Memory B cell (primary cell): ENCODE data around the gene SH3TC1.

Experiments
- ATAC-seq: fragments of 150-1000 bp; cut with Tn5 transposase; 2 replicates; pipeline ENCODE4 v1.10.0; 2021; ENCODE audit warnings: low read depth, mild to moderate bottlenecking, moderate library complexity
- DNase-seq, 2 donors: peaks; one replicate each; pipeline ENCODE4 v3.0.0; 2022; ENCODE audit warnings: low spot score in 2 of 2
- H3K27ac Mint-ChIP-seq: one replicate; pipeline ENCODE4 v1.8.0; 2022; ENCODE audit warnings: mild to moderate bottlenecking, moderate library complexity, mixed read lengths
- H3K27me3 Mint-ChIP-seq: one replicate; pipeline ENCODE4 v1.8.0; 2022; ENCODE audit warnings: mixed read lengths
- H3K36me3 Mint-ChIP-seq: one replicate; pipeline ENCODE4 v1.8.0; 2022; ENCODE audit warnings: mild to moderate bottlenecking, mixed read lengths
- H3K4me1 Mint-ChIP-seq: one replicate; pipeline ENCODE4 v1.8.0; 2022; ENCODE audit warnings: mixed read lengths
- H3K4me3 Mint-ChIP-seq: one replicate; pipeline ENCODE4 v1.8.0; 2022; ENCODE audit warnings: mild to moderate bottlenecking, moderate library complexity, mixed read lengths
- H3K9me3 Mint-ChIP-seq: one replicate; pipeline ENCODE4 v1.8.0; 2022; ENCODE audit warnings: mixed read lengths

SH3TC1 gene

DNA sequence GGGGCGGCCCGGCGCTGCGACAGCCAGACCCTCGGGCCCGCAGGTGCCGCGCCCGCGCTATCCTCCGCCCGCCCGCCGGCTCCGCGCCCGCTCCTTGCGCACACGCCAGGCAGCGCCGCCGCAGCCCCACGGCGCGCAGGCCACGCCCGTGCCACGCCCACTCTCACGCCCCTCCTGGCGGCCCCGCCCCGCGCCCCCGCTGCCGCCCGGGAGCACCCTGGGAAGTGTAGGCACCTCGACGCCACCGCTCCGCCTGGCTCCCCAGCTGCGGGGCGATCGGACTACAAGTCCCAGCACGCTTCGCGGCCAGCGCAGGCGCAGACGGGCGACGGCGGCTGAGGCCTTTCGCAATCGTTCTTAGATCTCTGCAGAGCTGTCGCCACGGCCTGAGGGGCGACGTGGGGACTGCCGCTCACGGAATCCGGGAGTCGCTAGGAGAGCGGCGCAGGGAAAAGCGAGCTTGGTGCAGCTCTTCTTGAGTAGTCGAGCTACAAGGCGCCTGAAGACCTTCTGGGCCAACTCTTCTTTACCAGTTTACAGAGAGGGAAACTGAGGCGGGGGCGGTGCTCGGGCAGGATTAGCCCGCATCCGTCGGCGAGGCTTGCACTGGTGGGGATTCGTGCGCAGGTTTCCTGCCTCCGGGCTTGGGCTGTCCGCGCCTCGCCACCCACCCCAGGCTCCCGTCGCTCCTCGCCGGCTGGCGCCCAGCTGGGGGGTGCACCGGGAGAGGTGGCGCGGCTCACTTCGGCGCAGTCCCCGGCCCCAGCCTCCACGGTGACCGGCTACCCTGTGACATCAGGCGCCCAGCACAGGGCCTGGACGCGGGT, 40.2 kb upstream of the SH3TC1 start, which contains the start of gene ABLIM2:
ABLIM2 (minus strand) TSS at position 104 of the 827 bp plus-strand sequence. CDS start 124 bp downstream, outside the sequence.
- Mint-ChIP-seq H3K4me1 (peaks cover 21% of the 10 kb centered on the region), H3K27me3 (peaks cover 1% of the 10 kb centered on the region), H3K27ac (peak within 1 kb of the TSS; percentile 86), H3K4me3 (peak within 1 kb of the TSS; percentile 96), H3K36me3 (no peaks in the 10 kb centered on the region), H3K9me3 (no peaks in the 10 kb centered on the region)
- ATAC-seq = peak; percentile 92
- DNase-seq = peak; percentile 99 to 100

GRCh38 chr4:8159537-8160232, 39.4 kb upstream of the SH3TC1 start:
- Mint-ChIP-seq H3K36me3 (no peaks in the 10 kb centered on the region), H3K27ac (no peak overlapping the region), H3K9me3 (no peaks in the 10 kb centered on the region), H3K27me3 (peaks cover 1% of the 10 kb centered on the region), H3K4me3 (peak overlapping the region; percentile 96), H3K4me1 (peaks cover 27% of the 10 kb centered on the region)
- DNase-seq (no peak), ATAC-seq (no peak)

DNA sequence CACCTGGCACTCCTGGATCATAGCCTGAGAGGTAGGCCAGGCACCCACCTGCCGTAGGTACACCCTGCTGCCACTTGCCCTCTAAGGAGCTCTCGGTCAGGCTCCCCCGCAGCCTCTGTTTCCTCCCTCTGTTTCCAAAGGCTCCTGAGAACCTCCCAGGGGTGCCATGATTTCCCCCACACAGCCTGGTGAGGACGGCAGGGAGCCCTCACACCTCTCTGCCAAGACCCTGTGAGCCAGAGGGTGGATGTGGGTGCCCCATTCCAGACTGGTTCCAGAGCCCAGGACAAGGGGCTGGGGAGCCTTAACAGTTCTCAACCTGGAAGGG, 38.9 kb upstream of the SH3TC1 start:
- H3K27me3 Mint-ChIP-seq = peaks cover 1% of the 10 kb centered on the region
- DNase-seq (no peak), ATAC-seq (no peak)
- no peaks in the 10 kb centered on the region for H3K36me3 Mint-ChIP-seq
- H3K27ac Mint-ChIP-seq = no peak overlapping the region
- H3K4me1 Mint-ChIP-seq = peaks cover 31% of the 10 kb centered on the region
- H3K9me3 Mint-ChIP-seq = no peaks in the 10 kb centered on the region
- H3K4me3 Mint-ChIP-seq = peak overlapping the region; percentile 96

DNA sequence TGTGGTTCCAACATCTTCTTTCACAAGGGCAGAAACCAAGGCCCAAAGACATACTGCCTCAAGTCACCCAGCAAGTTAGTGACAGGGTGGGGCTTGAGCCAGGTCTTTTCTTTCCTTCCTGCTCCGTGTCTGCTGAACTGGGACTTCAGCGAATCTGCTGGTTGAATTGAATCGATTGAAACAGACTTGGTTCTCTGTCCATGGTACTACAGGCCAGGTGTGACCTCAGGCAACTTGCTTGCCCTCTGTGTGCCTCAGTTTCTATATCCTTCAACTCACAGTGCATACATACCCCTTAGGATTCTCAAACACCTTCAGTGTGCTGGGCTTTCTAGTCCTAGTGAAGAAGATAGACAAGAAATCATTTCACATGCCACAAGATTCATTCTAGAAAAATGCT, 38.5 kb upstream of the SH3TC1 start:
- Mint-ChIP-seq H3K27ac (no peak overlapping the region), H3K27me3 (peaks cover under 1% of the 10 kb centered on the region), H3K4me3 (peak overlapping the region; percentile 96), H3K36me3 (no peaks in the 10 kb centered on the region), H3K4me1 (peaks cover 31% of the 10 kb centered on the region), H3K9me3 (no peaks in the 10 kb centered on the region)
- DNase-seq (no peak), ATAC-seq (no peak)

DNA sequence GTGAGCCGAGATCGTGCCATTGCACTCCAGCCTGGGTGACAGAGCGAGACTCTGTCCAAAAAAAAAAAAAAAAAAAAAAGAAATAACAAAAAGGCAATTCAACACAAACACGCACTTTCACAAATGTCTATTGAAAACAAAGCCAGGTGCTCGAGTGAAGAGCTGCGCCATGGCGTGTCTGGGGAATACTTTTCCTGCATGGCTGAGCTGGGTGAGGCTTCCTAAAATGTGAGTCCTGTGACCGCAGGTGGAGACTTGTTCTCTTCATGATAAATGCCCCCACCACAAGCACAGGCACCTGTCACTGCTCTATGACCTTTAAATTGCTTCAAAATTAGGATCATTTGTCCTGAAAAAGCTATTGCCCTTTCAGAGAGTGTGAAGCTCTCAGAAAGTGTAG, 36.5 kb upstream of the SH3TC1 start:
- Mint-ChIP-seq H3K36me3 (no peaks in the 10 kb centered on the region), H3K4me1 (peaks cover 45% of the 10 kb centered on the region), H3K9me3 (peaks cover 10% of the 10 kb centered on the region), H3K27me3 (no peaks in the 10 kb centered on the region), H3K4me3 (peak overlapping the region; percentile 22), H3K27ac (peak overlapping the region; percentile 66)
- DNase-seq = peak; percentile 40 to 63
- peak; percentile 52 for ATAC-seq

DNA sequence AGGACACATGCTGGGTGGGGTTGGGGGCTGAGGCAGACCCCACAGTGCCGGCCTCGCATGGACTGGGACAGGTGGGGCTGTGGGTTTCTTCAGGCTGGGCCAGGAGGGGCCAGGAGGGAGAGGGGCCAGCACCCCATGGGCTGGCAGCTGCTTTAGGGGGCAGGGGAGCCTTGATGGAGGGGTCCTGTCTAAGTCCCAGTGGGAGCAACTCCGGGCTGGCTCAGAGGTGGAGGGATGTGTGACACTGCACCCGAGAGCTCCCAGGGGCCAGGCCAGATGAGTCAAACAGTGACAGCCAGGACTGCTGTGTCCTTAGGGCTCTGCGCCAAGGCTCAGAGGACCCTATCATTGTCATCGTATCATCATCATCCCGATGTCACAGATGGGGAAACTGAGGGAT, 36.1 kb upstream of the SH3TC1 start:
- Mint-ChIP-seq H3K4me3 (peak overlapping the region; percentile 22), H3K4me1 (peaks cover 45% of the 10 kb centered on the region), H3K27me3 (no peaks in the 10 kb centered on the region), H3K9me3 (peaks cover 10% of the 10 kb centered on the region), H3K36me3 (no peaks in the 10 kb centered on the region), H3K27ac (peak overlapping the region; percentile 66)
- DNase-seq (no peak), ATAC-seq (no peak)

- Mint-ChIP-seq H3K27ac (peak overlapping the region; percentile 66), H3K4me3 (no peak overlapping the region), H3K9me3 (peaks cover 10% of the 10 kb centered on the region), H3K27me3 (no peaks in the 10 kb centered on the region), H3K36me3 (no peaks in the 10 kb centered on the region), H3K4me1 (peaks cover 45% of the 10 kb centered on the region)
- ATAC-seq (no peak), DNase-seq (no peak)
Measured at GRCh38 chr4:8163436-8164193, 35.5 kb upstream of the SH3TC1 start.

GRCh38 chr4:8164194-8164565, 34.9 kb upstream of the SH3TC1 start:
- ATAC-seq (no peak), DNase-seq (no peak)
- peaks cover 42% of the 10 kb centered on the region for H3K4me1 Mint-ChIP-seq
- no peak overlapping the region for H3K4me3 Mint-ChIP-seq
- H3K36me3 Mint-ChIP-seq = no peaks in the 10 kb centered on the region
- H3K27ac Mint-ChIP-seq = peak overlapping the region; percentile 43
- H3K9me3 Mint-ChIP-seq = peaks cover 10% of the 10 kb centered on the region
- H3K27me3 Mint-ChIP-seq = no peaks in the 10 kb centered on the region

GRCh38 chr4:8164687-8165086, 34.4 kb upstream of the SH3TC1 start:
- H3K27me3 Mint-ChIP-seq = no peaks in the 10 kb centered on the region
- peaks cover 10% of the 10 kb centered on the region for H3K9me3 Mint-ChIP-seq
- H3K4me3 Mint-ChIP-seq = no peak overlapping the region
- H3K4me1 Mint-ChIP-seq = peaks cover 39% of the 10 kb centered on the region
- H3K36me3 Mint-ChIP-seq = no peaks in the 10 kb centered on the region
- DNase-seq = no peak
- peak overlapping the region; percentile 43 for H3K27ac Mint-ChIP-seq
- no peak for ATAC-seq

- H3K36me3 Mint-ChIP-seq = no peaks in the 10 kb centered on the region
- H3K27me3 Mint-ChIP-seq = no peaks in the 10 kb centered on the region
- DNase-seq (no peak), ATAC-seq (no peak)
- H3K4me1 Mint-ChIP-seq = peaks cover 35% of the 10 kb centered on the region
- no peak overlapping the region for H3K4me3 Mint-ChIP-seq
- H3K9me3 Mint-ChIP-seq = peaks cover 10% of the 10 kb centered on the region
- peak overlapping the region; percentile 43 for H3K27ac Mint-ChIP-seq
Measured at GRCh38 chr4:8165374-8165896, 33.7 kb upstream of the SH3TC1 start.

- DNase-seq (no peak), ATAC-seq (no peak)
- Mint-ChIP-seq H3K4me1 (peaks cover 43% of the 10 kb centered on the region), H3K36me3 (no peaks in the 10 kb centered on the region), H3K4me3 (no peak overlapping the region), H3K27ac (no peak overlapping the region), H3K27me3 (peaks cover 4% of the 10 kb centered on the region), H3K9me3 (peaks cover 10% of the 10 kb centered on the region)
Measured at GRCh38 chr4:8167291-8167690, 31.8 kb upstream of the SH3TC1 start.

GRCh38 chr4:8167815-8168214, 31.3 kb upstream of the SH3TC1 start:
- H3K27me3 Mint-ChIP-seq = peaks cover 4% of the 10 kb centered on the region
- H3K27ac Mint-ChIP-seq = no peak overlapping the region
- H3K9me3 Mint-ChIP-seq = peaks cover 10% of the 10 kb centered on the region
- H3K36me3 Mint-ChIP-seq = no peaks in the 10 kb centered on the region
- ATAC-seq (no peak), DNase-seq (no peak)
- no peak overlapping the region for H3K4me3 Mint-ChIP-seq
- peaks cover 45% of the 10 kb centered on the region for H3K4me1 Mint-ChIP-seq

- Mint-ChIP-seq H3K27me3 (peaks cover 4% of the 10 kb centered on the region), H3K4me3 (no peak overlapping the region), H3K9me3 (peaks cover 10% of the 10 kb centered on the region), H3K27ac (no peak overlapping the region), H3K4me1 (peaks cover 41% of the 10 kb centered on the region), H3K36me3 (no peaks in the 10 kb centered on the region)
- ATAC-seq (no peak), DNase-seq (no peak)
Measured at GRCh38 chr4:8168232-8168631, 30.9 kb upstream of the SH3TC1 start.
